ENCODE data around the gene CD164L2.

Gene CD164L2

GRCh38 chr1:27379564-27380122, 3.5 kb downstream of the CD164L2 start:
- H3K9me2 ChIP-seq (replicated peaks; ENCODE audit: low read depth, low read length): no peaks in the 10 kb centered on the region
- H3F3A ChIP-seq (ENCODE audit: low read depth): no peaks in the 10 kb centered on the region
- no peaks in the 10 kb centered on the region for H3K4me1 ChIP-seq (ENCODE audit: insufficient read depth, low read length, poor library complexity, severe bottlenecking)
- H2AFZ ChIP-seq (ENCODE audit: low read length): no peak overlapping the region
- TF ChIP-seq EZH2phosphoT487 (IDR thresholded peaks at IDR 0.05; ENCODE audit: borderline replicate concordance): no peak
- TF ChIP-seq CTCF (conservative IDR thresholded peaks at IDR 0.05; ENCODE audit: low read length): no peak
- H3K4me2 ChIP-seq (ENCODE audit: low read depth, low read length, poor library complexity, severe bottlenecking): no peak overlapping the region
- no peaks in the 10 kb centered on the region for H3K27me3 ChIP-seq (ENCODE audit: insufficient read depth, low read length, poor library complexity, severe bottlenecking)
- no peaks in the 10 kb centered on the region for H3K79me2 ChIP-seq (ENCODE audit: insufficient read depth, low read length)
- no peak overlapping the region for H3K9ac ChIP-seq (ENCODE audit: low read depth, low read length, poor library complexity, severe bottlenecking)
- no peaks in the 10 kb centered on the region for H3K36me3 ChIP-seq (ENCODE audit: insufficient read depth, low read length)
- H3K4me3 ChIP-seq (ENCODE audit: low read length, poor library complexity, severe bottlenecking): no peak overlapping the region
- H3K9me3 ChIP-seq (ENCODE audit: insufficient read depth, low read depth, low read length): no peaks in the 10 kb centered on the region
- no peaks in the 10 kb centered on the region for H4K20me1 ChIP-seq (ENCODE audit: insufficient read depth, low read length, poor library complexity, severe bottlenecking)

- no peaks in the 10 kb centered on the region for H3F3A ChIP-seq (ENCODE audit: low read depth)
- no peak overlapping the region for H2AFZ ChIP-seq (ENCODE audit: low read length)
- no peaks in the 10 kb centered on the region for H3K9me2 ChIP-seq (replicated peaks; ENCODE audit: low read depth, low read length)
- no peaks in the 10 kb centered on the region for H3K4me1 ChIP-seq (ENCODE audit: insufficient read depth, low read length, poor library complexity, severe bottlenecking)
- H3K27me3 ChIP-seq (ENCODE audit: insufficient read depth, low read length, poor library complexity, severe bottlenecking): no peaks in the 10 kb centered on the region
- H4K20me1 ChIP-seq (ENCODE audit: insufficient read depth, low read length, poor library complexity, severe bottlenecking): no peaks in the 10 kb centered on the region
- H3K4me2 ChIP-seq (ENCODE audit: low read depth, low read length, poor library complexity, severe bottlenecking): no peak overlapping the region
- no peak for TF ChIP-seq EZH2phosphoT487 (IDR thresholded peaks at IDR 0.05; ENCODE audit: borderline replicate concordance)
- TF ChIP-seq CTCF (conservative IDR thresholded peaks at IDR 0.05; ENCODE audit: low read length): no peak
- H3K36me3 ChIP-seq (ENCODE audit: insufficient read depth, low read length): no peaks in the 10 kb centered on the region
- H3K4me3 ChIP-seq (ENCODE audit: low read length, poor library complexity, severe bottlenecking): no peak overlapping the region
- no peak overlapping the region for H3K9ac ChIP-seq (ENCODE audit: low read depth, low read length, poor library complexity, severe bottlenecking)
- no peaks in the 10 kb centered on the region for H3K9me3 ChIP-seq (ENCODE audit: insufficient read depth, low read depth, low read length)
- H3K79me2 ChIP-seq (ENCODE audit: insufficient read depth, low read length): no peaks in the 10 kb centered on the region
These were observed 5.2 kb downstream of the CD164L2 start for GRCh38 chr1:27377760-27378495.

- no peaks in the 10 kb centered on the region for H3K9me2 ChIP-seq (replicated peaks; ENCODE audit: low read depth, low read length)
- no peak within 1 kb of the TSS for H3K4me2 ChIP-seq (ENCODE audit: low read depth, low read length, poor library complexity, severe bottlenecking)
- H2AFZ ChIP-seq (ENCODE audit: low read length): no peak within 1 kb of the TSS
- H3K27me3 ChIP-seq (ENCODE audit: insufficient read depth, low read length, poor library complexity, severe bottlenecking): no peaks in the 10 kb centered on the region
- H3K9ac ChIP-seq (ENCODE audit: low read depth, low read length, poor library complexity, severe bottlenecking): no peak within 1 kb of the TSS
- no peaks in the 10 kb centered on the region for H3K9me3 ChIP-seq (ENCODE audit: insufficient read depth, low read depth, low read length)
- H3F3A ChIP-seq (ENCODE audit: low read depth): no peaks in the 10 kb centered on the region
- H3K36me3 ChIP-seq (ENCODE audit: insufficient read depth, low read length): no peaks in the 10 kb centered on the region
- H4K20me1 ChIP-seq (ENCODE audit: insufficient read depth, low read length, poor library complexity, severe bottlenecking): no peaks in the 10 kb centered on the region
- no peaks in the 10 kb centered on the region for H3K4me1 ChIP-seq (ENCODE audit: insufficient read depth, low read length, poor library complexity, severe bottlenecking)
- H3K4me3 ChIP-seq (ENCODE audit: low read length, poor library complexity, severe bottlenecking): no peak within 1 kb of the TSS
- TF ChIP-seq CTCF (conservative IDR thresholded peaks at IDR 0.05; ENCODE audit: low read length) (no peak), EZH2phosphoT487 (IDR thresholded peaks at IDR 0.05; ENCODE audit: borderline replicate concordance) (no peak)
- H3K79me2 ChIP-seq (ENCODE audit: insufficient read depth, low read length): no peaks in the 10 kb centered on the region
These were observed 8.6 kb downstream of the CD164L2 start, which contains the start of gene FCN3 for GRCh38 chr1:27374362-27375086. Gene FCN3 (minus strand): TSS chr1:27374824. CDS start chr1:27374818, 6 bp downstream.

Data from Loucy (cell line).